Panc1 (cell line): Measurements from ENCODE around the gene GLI3. TPM values are rescaled to one million over a fixed set of nuclear protein-coding genes. Genes with fewer than 3 reads are reported as not detected.

Source experiments
- ATAC-seq: fragments of 200-7000 bp; cut with Tn5 transposase; 2 replicates; pipeline ENCODE4 v1.9.1; 2020; ENCODE audit warnings: mild to moderate bottlenecking, moderate library complexity
- BruUV-seq: library from RNA; stranded (reverse); fragments of 400-500 nt; replicated peaks from 2 replicates; lab custom pipeline; 2021; lab: Mats Ljungman, UMichigan
- CTCF ChIA-PET: fragments of 300-600 bp; sonication (Branson Sonifier 250); formaldehyde crosslinking; loops from one replicate; lab custom pipeline; 2022; ENCODE audit warnings: antibody characterized with exemption; lab: Charles Lee
- POLR2A ChIA-PET: fragments of 300-600 bp; sonication (Branson Sonifier 250); formaldehyde crosslinking; loops from one replicate; lab custom pipeline; 2022; ENCODE audit warnings: antibody characterized with exemption; lab: Charles Lee
- DNase-seq: peaks from one replicate; pipeline ENCODE4 v3.0.0-alpha.2; 2010; ENCODE audit warnings: low read depth, low spot score
- H3K27ac ChIP-seq: 2 replicates; pipeline ENCODE4 v1.5.1; 2011; ENCODE audit warnings: mild to moderate bottlenecking, low read length, inconsistent platforms
- H3K27me3 ChIP-seq: fragments of 200-500 bp; sonication (Bioruptor generic); 2 replicates; pipeline ENCODE4 v1.6.0; 2014; ENCODE audit warnings: low read length, inconsistent platforms; ENCODE audit not compliant: control insufficient read depth, insufficient read depth
- H3K36me3 ChIP-seq: fragments of 200-500 bp; sonication (Bioruptor generic); 2 replicates; pipeline ENCODE4 v1.5.1; 2014; ENCODE audit warnings: inconsistent platforms, mild to moderate bottlenecking, low read length, moderate library complexity; ENCODE audit not compliant: control insufficient read depth, insufficient read depth
- H3K4me1 ChIP-seq: 2 replicates; pipeline ENCODE4 v1.5.1; 2011; ENCODE audit warnings: inconsistent platforms, mild to moderate bottlenecking, low read length, moderate library complexity; ENCODE audit not compliant: control insufficient read depth, insufficient read depth
- H3K4me3 ChIP-seq, 2 experiments: 2 replicates each; pipeline ENCODE4 v1.5.1; 2011 to 2012; ENCODE audit warnings: low read depth in 2 of 2, low read length in 2 of 2, mild to moderate bottlenecking in 2 of 2, inconsistent platforms in 1 of 2, moderate library complexity in 1 of 2
- H3K9me3 ChIP-seq: fragments of 200-500 bp; sonication (Bioruptor generic); 2 replicates; pipeline ENCODE4 v1.5.1; 2014; ENCODE audit warnings: low read depth, mild to moderate bottlenecking, inconsistent platforms, low read length, moderate library complexity; ENCODE audit not compliant: control insufficient read depth, insufficient read depth
- CTCF ChIP-seq: fragments of 450-650 bp; IDR thresholded peaks from 2 replicates; pipeline ENCODE4 v1.5.1; 2017; ENCODE audit warnings: mild to moderate bottlenecking
- POLR2AphosphoS5 ChIP-seq: IDR thresholded peaks from 2 replicates; pipeline ENCODE4 v1.6.1; 2012; ENCODE audit warnings: mild to moderate bottlenecking, low read depth, low read length, moderate library complexity
- REST ChIP-seq, 2 experiments: IDR thresholded peaks; 2 replicates each; pipeline ENCODE4 v1.6.1; 2011 to 2012; ENCODE audit warnings: low read depth in 2 of 2, control low read depth in 1 of 2, low read length in 1 of 2, mild to moderate bottlenecking in 1 of 2, moderate library complexity in 1 of 2; ENCODE audit not compliant: insufficient read depth in 1 of 2
- SIN3A ChIP-seq: IDR thresholded peaks from 2 replicates; pipeline ENCODE4 v1.6.1; 2012; ENCODE audit warnings: low read depth, mild to moderate bottlenecking, low read length, moderate library complexity, borderline replicate concordance; ENCODE audit not compliant: insufficient read depth
- TCF7L2 ChIP-seq: IDR thresholded peaks from 2 replicates; pipeline ENCODE4 v1.6.1; 2011; ENCODE audit warnings: mild to moderate bottlenecking, low read depth, low read length, inconsistent platforms
- in situ Hi-C: cut with HindIII; loops from 2 replicates; pipeline ENCODE4 v1.10.0; 2016; ENCODE audit warnings: low sequenced_read_pairs, low pct_unique_long_range_greater_than_20kb
- intact Hi-C: fragments of 100-400 bp; cut with micrococcal nuclease; formaldehyde crosslinking; loops from one replicate; pipeline ENCODE4 v1.10.0; 2022; ENCODE audit not compliant: unreplicated experiment
- total RNA-seq: library from RNA; stranded (reverse); gene quantifications from one replicate; pipeline ENCODE4 v1.2.1, GENCODE V29; 2021; ENCODE audit not compliant: unreplicated experiment

Gene GLI3
- total RNA-seq, 1 experiment from 2014 or later, result 3.7 TPM

DNA sequence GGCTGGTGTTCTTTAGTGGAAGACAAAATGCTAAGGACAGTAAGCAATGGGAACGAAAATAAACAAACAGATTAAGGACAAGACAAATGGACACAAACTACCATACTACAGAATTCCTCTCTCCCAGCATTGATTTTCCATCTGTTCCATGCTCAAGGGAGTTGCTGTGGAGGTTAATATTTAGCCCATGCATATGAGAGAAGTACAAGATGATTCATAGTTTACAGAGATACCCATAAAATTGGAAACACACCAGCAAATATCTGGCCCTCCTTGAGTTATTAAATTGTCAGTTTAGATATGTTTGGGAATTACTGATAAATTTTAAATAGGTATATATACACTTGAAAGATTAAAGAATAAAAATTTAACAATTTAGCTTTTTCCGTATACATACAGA lies 69.8 kb downstream of the GLI3 start:
- H3K27ac ChIP-seq, result no peak overlapping the region
- no TSS peak for BruUV-seq
- DNase-seq (no peak), ATAC-seq (no peak)
- intact Hi-C loops (no loop called here), in situ Hi-C loops (no loop called here)
- no peaks in the 10 kb centered on the region for H3K27me3 ChIP-seq
- H3K4me3 ChIP-seq, result no peak overlapping the region
- no peak for TF ChIP-seq POLR2AphosphoS5
- no peak for TF ChIP-seq REST (IDR thresholded peaks at IDR 0.05; ENCODE audit: insufficient read depth in 1 of 2, low read depth in 2 of 2, low read length in 1 of 2)
- no peak for TF ChIP-seq TCF7L2
- TF ChIP-seq SIN3A, result no peak
- no peak for TF ChIP-seq CTCF
- no peaks in the 10 kb centered on the region for H3K36me3 ChIP-seq
- H3K9me3 ChIP-seq, result no peaks in the 10 kb centered on the region
- H3K4me1 ChIP-seq, result no peaks in the 10 kb centered on the region
- ChIA-PET CTCF (no interaction called here), POLR2A (interaction anchor here (0.7 kb wide), 1 partner anchor 58 kb away, joined by 24 read pairs; no protein-coding TSS in a partner anchor)

DNA sequence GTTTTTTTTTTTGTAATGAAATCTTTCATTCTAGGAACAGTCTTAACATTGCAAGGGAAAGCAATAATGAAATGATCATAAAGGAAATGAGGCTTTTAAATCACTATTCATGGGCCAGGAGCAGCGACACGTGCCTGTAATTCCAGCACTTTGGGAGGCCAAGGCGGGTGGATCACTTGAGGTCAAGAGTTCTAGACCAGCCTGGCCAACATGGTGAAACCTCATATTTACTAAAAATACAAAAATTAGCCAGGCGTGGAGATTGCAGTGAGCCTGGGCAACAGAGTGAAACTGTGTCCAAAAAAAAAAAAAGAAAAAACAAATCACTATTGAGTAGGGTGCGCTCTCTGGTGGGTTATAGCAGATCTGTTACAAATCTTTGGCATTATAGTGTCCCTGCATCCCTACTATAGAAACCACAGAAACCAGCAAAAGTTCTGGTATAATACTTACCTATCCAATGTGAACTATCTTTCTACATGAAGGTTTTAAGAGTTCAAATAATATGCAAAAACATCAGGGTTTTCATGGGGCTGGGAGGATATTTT lies 72.1 kb downstream of the GLI3 start:
- in situ Hi-C loops, result no loop called here
- H3K27me3 ChIP-seq, result no peaks in the 10 kb centered on the region

More for the DNA sequence above, 72.1 kb downstream of the GLI3 start:
- POLR2A ChIA-PET, result interaction anchor here (0.7 kb wide), 1 partner anchor 147 kb away, joined by 3 read pairs; no protein-coding TSS in a partner anchor
- no peaks in the 10 kb centered on the region for H3K9me3 ChIP-seq
- no peak overlapping the region for H3K27ac ChIP-seq
- intact Hi-C loops, result no loop called here
- DNase-seq (no peak), ATAC-seq (no peak)
- H3K4me1 ChIP-seq, result no peaks in the 10 kb centered on the region
- H3K36me3 ChIP-seq, result no peaks in the 10 kb centered on the region
- no peak for TF ChIP-seq TCF7L2
- TF ChIP-seq CTCF, result no peak
- TF ChIP-seq POLR2AphosphoS5, result no peak
- TF ChIP-seq SIN3A, result no peak
- no peak for TF ChIP-seq REST (IDR thresholded peaks at IDR 0.05; ENCODE audit: insufficient read depth in 1 of 2, low read depth in 2 of 2, low read length in 1 of 2)
- CTCF ChIA-PET, result no interaction called here
- BruUV-seq, result no TSS peak
- no peak overlapping the region for H3K4me3 ChIP-seq
